Adrenal gland (tissue), 5 donors: ENCODE results near the gene PLA2R1.

Experiments used
- CTCF ChIP-seq, 6 experiments: fragments of 450-650 bp in 4 of 6; fragments of 200-600 bp in 2 of 6; sonication (generic) in 1 of 6; IDR thresholded peaks; 1 replicate in 5 of 6; 2 replicates in 1 of 6; pipeline versions ENCODE4 v1.5.1 to v1.8.0; 2016 to 2021; ENCODE audit warnings: antibody characterized with exemption in 6 of 6, mild to moderate bottlenecking in 2 of 6, moderate library complexity in 1 of 6
- POLR2A ChIP-seq, 2 donors: fragments of 450-650 bp; IDR thresholded peaks; one replicate each; pipeline ENCODE4 v1.6.1; 2017; ENCODE audit warnings: antibody characterized with exemption in 2 of 2, mild to moderate bottlenecking in 2 of 2, moderate library complexity in 1 of 2
- donor health status: DM: no; HTN: no; CAD: no.

GRCh38 chr2:159916511-159916910, 145.9 kb downstream of the PLA2R1 start:
- TF ChIP-seq CTCF (IDR thresholded peaks at IDR 0.05) (no peak), POLR2A (IDR thresholded peaks at IDR 0.05) (no peak)
